Measurements from ENCODE around the gene DGKA.

- no peak for TF ChIP-seq POLR2A (IDR thresholded peaks at IDR 0.05)
- TF ChIP-seq CTCF (IDR thresholded peaks at IDR 0.05): no peak
These were observed 29.0 kb upstream of the DGKA start for GRCh38 chr12:55901881-55902490.
